ENCODE measurements around the gene ZNF217.
"Not testable (repeated sequence)": the region's sequence is repeated elsewhere in the genome, so short reads cannot be mapped to it uniquely, and the experiment has no call there.

The ZNF217 gene

DNA sequence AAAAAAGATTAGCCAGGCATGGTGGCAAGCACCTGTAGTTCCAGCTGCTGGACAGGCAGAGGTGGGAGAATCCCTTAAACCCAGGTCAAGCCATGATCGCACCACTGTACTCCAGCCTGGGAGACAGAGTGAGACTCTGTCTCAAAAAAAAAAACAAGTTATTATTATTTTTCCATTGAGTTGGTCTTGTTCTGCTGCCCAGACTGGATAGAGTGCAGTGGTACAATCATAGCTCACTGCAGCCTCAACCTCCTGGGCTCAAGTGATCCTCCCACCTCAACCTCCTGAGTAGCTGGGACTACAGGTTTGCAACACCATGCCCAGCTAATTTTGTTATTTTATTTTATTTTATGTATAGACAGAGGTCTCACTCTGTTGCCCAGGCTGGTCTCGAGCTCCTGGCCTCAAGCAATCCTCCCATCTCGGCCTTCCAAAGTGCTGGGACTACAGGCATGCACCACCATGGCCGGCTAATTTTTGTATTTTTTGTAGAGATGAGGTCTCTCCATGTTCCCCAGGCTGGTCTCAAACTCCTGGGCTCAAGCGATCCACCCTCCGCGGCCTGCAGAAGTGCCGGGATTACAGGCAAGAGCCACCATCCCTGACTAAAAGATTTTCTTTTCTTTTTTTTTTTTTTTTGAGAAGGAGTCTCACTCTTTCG lies 31.4 kb downstream of the ZNF217 start:
- not testable (repeated sequence) for DNase-seq

DNA sequence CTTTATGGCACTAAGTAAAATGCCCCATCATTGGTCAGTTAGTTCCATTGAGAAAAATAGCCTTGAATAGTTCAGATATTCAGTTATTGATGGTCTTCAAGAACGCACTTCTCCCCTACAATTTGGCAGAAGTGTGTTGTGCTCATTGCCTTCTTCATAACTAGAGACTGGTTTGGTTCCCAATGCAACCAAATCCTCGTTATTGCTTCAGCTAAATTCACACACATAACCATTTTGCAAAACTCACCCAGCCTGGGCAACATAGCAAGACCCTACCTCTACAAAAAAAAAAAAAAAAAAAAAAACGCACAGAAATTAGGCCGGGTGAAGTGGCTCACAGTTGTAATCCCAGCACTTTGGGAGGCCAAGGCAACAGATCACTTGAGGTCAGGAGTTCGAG lies 32.1 kb downstream of the ZNF217 start:
- no peak for DNase-seq

DNA sequence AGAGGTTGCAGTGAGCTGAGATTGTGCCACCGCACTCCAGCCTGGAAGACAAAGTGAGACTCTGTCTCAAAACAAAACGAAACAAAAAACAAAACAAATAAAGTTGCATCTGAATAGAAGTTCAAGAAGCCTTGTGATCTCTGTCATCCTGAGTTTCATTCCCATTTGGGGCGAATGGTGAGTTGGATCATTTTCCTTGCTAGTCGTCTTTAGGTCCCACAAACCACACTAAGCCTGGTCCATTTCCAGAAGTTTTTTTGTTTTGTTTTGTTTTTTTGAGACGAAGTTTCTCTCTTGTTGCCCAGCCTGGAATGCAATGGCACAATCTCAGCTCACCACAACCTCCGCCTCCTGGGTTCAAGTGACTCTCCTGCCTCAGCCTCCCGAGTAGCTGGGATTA lies 33.8 kb downstream of the ZNF217 start:
- DNase-seq = no peak

DNA sequence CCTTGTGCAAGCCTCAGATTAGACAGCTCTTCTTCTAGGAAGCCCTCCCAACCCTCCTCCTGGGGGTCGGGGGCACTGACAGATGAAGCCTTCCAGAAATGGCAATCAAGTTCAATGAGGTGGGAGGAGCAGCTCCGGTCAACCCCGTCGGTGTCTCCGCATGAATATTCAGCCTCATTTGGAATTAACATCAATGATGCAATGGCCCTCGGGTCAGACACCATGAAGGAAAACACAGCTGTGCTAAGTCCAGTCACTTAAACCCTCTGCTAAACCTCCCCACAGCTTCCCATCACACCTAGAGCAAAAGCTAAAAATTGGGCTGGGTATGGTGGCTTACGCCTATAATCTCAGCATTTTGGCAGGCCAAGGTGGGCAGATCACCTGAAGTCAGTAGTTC lies 36.5 kb downstream of the ZNF217 start:
- no peak for DNase-seq

DNA sequence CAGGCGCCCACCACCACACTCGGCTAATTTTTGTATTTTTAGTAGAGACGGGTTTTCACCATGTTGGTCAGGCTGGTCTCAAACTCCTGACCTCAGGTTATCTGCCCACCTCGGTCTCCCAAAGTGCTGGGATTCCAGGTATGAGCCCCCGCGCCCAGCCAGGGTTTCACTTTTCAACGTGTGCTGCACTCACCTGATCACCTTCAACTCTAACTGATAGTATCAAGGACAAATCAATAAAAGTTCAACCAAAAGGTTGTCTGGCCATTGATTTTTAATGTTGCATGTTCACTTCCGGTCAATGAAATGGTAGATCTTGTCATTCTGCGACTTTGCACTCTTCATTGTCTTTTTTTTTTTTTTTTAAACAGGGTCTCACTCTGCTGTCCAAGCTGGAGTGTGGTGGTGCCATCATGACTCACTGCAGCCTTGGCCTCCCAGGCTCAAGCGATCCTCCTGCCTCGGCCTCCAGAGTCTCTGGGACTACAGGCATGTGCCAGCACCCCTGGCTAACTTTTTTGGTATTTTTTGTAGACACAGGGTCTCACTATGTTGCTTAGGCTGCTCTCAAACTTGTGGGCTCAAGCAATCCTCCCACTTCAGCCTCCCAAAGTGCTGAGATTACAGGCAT lies 37.3 kb downstream of the ZNF217 start:
- no peak for DNase-seq

DNA sequence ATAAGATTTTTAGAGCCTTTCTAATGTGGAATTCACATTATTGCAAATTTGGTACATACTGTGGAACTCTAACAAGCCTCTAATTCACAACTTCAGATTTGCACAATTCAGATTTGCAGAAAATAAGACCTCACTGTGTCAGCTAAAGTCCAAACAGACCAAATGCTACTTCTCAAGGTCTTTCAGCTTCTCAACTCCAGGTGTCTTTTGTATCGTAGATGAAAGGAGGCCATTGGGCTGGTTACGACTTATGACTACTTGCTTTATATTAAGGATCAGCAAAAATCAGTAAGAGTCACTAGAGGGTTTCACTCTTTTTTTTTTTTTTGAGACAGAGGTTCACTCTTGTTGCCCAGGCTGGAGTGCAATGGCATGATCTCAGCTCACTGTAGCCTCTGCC lies 37.8 kb downstream of the ZNF217 start:
- no peak for DNase-seq

DNA sequence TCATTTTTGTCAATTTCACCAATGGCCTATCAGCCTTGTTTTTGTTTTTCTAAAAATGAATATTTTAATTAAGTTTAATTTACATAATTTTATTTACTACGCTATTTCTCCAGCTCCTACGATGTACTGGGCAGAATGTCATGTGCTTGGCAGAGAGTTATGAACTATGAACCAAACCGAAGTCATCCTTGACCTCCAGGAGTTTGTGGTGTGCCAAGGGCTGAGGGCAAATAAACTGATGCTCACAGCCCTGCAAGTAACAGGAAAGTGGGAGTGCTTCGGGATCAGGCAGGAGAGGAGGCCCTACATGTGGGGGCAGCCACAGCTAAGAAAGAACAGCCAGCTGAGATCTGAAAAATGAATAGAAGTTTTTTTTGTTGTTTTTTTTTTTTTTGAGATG lies 38.6 kb downstream of the ZNF217 start:
- no peak for DNase-seq

DNA sequence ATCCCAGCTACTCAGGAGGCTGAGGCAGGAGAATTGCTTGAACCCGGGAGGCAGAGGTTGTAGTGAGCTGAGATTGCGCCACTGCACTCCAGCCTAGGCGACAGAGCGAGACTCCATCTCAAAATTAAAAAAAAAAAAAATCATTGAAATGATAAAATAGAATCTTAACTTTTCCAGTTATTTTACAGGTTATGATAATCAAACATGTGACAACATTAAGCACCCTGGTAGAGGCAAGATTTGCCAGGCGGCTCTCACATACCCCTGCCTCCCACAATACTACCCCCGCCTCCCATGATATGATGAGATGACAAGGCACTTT lies 41.1 kb downstream of the ZNF217 start:
- not testable (repeated sequence) for DNase-seq

DNA sequence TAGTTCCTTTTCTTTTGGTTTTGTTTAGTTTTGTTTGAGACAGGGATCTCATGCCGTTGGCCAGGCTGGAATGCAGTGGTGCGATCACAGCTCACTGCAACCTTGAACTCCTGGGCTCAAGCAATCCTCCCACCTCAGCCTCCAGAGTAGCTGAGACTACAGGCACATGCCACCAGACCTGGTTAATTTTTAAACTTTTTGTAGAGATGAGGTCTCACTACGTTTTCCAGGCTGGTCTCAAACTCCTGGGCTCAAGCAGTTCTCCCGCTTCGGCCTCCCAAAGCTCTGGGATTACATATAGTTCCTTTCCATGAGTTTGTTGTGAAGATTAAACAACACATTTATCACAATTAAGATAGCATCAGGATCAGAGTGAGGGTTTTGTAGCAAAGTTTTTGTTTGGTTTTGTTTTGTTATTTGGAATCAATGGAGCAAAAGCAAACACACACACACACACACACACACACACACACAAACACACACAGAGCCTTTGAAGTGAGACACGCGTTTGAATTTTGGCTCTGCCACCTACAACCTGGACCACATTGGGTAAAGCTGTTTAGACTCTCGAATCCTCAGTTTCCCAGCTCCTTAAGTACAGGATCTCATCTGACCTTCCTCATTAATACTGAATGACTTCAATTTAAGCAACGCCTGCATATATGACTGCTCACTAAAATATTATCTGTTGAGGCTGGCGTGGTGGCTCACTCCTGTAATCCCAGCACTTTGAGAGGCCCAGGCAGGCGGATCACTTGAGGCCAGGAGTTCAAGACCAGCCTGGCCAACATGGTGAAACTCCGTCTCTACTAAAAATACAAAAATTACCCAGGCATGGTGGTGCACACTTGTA lies 41.7 kb downstream of the ZNF217 start:
- DNase-seq = not testable (repeated sequence)

DNA sequence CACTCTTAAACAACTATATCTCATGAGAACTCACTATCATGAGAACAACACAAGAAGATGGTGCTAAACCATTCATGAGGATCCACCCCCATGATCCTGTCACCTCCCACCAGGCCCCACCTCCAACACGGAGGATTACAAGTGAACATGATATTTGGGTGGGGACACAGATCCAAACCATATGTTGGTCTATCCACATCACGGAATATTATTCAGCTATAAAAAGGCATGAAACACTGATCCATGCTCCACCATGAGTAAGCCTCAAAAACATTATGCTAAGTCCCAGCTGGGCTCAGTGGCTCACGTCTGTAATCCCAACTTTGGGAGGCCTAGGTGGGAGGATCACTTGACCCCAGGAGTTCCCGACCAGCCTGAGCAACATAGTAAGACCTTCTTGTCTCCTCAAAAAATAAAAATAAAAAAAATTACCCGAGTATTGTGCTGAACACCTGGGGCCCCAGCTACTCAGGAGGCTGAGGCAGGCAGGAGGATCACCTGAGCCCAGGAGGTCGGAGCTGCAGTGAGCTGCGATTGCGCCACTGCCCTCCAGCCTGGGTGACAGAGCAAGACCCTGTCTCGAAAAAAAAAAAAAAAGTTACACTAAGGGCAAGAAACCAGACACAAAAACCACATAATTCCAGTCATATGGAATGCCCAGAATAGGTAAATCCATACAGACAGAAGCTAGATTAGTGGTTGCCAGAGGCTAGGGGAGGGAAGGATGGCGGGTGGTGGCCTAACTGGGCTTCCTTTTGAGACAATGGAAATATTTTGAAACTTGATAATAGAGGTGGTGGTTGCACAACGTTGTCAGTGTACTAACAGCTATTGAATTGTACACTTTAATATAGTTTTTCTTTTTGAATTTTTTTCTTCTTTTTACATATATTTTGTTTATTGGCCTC lies 43.1 kb downstream of the ZNF217 start:
- peak; percentile 35 for DNase-seq

DNA sequence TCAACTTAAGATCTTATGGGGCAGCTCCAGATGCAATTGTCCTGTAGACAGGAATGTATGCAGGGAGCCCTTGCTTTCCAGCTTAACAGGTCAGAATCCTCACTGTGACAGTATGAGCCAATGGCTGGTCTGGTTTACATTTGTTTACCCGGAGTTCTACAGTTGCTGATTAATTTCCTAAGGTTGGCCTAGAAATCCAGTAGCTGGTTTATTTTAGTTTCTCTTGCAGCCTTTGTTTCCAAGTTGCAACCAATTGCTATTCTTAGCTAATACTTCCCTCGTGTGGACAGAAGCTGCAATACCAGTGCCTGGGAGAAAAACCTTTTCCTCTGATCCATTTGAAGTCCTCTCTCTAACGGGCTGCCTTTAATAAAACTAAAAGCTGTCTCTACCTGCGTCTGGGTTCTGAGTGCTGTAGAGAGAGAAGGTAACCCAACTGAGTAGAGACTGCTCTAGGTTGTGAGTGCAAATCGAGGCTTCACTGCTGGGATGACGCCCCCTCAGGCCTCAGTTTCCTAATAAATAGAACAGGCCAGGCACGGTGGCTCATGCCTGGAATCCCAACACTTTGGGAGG lies 45.9 kb downstream of the ZNF217 start:
- peak; percentile 61 for DNase-seq

DNA sequence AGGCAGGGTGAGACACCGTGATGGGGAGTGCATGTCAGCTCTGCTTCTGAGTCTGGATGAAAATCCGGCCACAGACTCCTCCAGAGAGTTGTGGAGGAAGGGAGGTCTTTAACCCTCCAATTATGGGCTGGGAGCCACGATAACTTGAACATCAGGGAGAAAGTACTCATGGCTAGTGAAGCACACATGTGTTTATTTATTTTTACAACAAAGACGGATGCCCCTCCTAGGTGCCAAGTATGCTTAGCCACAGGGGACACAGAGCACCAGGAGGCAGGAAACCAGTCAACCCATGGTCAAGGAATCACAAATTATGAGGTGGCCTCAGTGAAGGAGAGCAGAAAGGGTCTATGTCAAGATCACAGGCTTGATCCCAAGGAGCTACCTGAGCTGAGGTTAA lies 54.1 kb downstream of the ZNF217 start:
- no peak for DNase-seq

DNA sequence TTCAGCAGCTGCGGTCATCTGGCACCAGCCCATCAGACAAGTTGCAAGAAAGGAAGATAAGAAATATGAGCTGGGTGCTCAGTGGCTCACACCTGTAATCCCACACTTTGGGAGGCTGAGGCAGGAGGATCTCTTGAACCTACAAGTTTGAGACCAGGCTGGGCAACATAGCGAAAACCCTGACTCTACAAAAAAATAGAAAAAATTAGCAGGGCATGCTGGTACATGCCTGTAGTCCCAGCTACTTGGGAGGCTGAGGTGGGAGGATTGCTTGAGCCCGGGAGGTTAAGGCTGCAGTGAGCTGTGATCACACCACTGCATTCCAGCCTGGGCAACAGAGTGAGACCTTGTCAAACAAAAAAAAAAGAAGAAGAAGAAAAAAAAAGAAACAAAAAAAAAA lies 57.3 kb downstream of the ZNF217 start:
- DNase-seq = not testable (repeated sequence)

DNA sequence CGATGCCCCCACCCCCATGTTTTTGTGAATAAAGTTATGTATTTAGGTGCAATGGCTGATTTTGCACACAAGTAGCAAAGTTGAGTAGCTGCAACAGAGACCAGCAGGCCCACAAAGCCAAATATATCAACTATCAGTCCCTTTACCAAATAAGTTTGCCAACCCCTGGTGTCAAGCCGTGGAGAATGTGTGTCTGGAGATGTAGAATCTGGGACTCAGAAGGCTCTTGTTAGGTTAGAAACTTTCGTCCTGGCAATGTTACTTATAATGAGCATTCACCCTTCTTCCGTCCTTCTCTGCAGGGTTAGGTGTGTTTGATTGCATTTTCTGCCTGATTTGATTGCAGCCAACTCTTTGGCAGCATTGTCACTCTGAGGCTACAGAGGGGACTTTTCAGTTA lies 57.8 kb downstream of the ZNF217 start:
- no peak for DNase-seq

DNA sequence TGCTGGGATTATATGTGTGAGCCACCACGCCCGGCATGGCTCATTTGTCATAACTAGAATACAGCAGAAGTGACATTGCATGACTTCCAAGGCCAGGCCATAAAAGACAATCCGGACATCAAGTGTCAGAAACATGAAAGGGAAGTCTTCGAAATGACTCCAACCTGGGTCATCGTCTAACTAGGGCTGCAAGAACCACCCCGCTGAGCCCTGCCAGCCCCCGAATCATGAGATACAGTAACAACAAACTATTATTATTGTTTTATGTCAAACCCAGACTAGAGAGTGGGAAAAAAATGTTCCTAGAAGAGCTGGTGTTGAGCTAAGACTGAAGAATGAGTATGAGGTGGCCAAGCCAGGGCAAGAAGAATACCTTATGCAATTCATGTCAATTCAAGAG lies 59.6 kb downstream of the ZNF217 start:
- no peak for DNase-seq

DNA sequence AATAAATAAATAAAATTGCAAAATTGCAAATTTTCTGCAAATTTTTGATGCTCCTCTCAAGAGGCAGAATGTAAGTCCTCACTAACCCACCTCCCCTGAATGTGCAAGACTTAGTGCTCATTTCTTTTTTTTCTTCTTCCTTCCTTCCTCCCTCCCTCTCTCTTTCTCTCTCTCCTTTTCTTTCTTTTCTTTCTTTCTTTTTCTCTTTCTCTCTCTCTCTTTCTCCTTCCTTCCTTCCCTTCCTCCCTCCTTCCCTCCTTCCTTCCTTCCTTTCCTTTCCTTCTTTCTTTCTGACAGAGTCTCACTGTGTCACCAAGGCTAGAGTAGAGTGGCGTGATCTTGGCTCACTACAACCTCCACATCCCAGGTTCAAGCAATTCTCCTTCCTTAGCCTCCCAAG lies 60.1 kb downstream of the ZNF217 start:
- DNase-seq = no peak

DNA sequence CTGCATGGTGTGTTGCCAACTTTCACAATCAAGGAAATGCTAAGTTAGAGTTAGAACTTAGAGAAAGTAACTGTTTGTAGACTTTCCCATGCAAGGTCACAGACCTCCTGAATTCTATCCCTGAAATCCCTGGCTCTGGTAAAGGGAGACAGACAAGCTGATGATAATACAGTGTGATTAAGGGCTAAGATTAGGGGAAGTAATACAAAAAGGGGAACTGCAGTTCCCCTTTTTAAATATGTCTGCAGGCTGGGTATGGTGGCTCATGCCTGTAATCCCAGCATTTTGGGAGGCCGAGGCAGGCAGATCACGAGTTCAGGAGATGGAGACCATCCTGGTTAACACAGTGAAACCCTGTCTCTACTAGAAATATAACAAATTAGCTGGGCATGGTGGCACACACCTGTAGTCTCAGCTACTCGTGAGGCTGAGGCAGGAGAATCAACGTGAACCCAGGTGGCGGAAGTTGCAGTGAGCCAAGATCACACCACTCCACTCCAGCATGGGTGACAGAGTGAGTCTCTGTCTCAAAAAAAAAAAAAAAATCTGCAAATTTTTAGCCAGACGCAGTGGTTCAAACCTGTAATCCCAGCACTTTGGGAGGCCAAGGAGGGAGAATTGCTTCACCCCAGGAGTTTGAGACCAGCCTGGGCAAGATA lies 60.9 kb downstream of the ZNF217 start:
- DNase-seq = peak; percentile 66

DNA sequence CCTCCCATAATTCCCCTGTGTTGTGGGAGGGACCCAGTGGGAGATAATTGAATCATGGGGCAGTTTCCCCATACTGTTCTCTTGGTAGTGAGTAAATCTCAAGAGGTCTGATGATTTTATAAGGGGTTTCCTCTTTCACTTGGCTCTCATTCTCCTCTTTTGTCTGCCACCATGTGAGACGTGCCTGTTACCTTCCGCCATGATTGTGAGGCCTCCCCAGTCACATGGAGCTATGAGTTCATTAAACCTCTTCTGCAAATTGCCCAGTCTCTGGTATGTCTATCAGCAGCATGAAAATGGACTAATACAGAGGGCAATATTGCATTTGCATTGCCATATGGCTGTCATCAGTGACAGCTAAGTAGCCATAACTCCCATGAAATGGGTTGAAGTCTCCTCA lies 63.2 kb downstream of the ZNF217 start:
- peak; percentile 4 for DNase-seq

DNA sequence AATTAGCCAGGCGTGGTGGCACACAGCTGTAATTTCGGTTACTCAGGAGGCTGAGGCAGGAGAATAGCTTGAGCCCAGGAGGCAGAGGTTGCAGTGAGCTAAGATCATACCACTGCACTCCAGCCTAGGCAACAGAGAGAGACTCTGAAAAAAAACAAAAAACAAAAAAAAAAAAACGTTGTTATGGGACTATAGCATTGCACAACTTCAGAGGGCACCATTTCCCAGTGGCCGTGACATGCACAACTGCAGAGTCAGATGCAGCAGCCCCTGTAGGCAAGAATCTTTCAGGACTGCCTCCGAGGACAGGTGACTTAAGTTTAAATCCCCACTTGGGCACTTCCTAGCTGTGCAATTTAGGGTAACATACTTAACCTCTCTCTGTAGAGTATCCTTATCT lies 64.0 kb downstream of the ZNF217 start:
- DNase-seq = no peak

DNA sequence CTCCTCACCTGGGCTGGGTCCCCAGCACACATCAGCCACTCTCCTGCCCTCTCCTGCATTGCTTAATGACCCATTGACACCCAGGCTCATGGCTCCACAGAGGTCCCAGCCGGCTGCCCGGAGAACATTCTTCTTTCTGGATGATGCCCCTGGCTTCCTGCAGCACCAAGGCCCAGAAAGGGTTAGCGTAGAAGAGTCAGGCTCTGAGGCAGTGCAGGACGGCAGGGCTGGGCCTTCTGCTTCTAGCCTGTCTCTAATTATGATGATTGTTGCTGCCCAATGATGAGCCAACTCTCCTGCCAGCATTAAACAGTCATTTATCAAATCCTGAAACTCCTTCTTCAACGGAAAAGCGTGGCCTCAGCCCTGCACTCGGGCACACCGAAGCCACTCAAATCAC lies 66.4 kb downstream of the ZNF217 start:
- DNase-seq = no peak

DNA sequence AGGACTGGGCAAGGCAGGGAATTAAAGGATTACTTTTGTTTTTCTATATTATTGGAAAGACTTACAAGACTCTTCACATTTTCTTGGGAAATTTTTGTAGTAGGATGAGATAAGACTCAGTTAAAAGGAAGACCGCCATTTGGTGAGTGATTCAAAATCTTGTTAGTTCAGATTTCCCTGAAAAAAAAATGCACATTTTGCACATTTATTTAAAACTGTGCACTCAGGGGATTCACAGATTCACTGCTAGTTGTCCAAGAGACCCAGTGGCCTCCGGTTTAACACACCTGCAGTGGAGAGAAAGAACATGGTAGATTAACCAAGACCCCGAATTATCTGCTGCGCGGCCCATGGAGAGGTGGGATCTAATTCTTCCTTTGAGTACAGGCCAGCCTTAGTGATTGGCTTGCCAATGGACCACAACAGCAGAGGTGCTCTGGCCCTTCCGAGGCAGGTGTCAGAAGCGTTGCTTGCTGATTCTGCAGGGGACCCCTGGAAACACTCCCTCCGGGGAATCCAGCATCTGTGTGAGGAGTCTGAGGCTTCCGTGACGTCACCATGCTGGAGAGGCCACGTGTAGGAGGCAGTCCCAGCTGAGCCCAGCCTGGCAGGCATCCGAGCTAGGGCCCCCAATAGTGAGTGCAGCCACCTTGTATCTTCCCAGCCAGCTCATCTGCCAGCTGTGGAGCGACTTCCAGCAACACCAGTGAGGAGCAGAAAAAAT lies 68.9 kb downstream of the ZNF217 start:
- no peak for DNase-seq

DNA sequence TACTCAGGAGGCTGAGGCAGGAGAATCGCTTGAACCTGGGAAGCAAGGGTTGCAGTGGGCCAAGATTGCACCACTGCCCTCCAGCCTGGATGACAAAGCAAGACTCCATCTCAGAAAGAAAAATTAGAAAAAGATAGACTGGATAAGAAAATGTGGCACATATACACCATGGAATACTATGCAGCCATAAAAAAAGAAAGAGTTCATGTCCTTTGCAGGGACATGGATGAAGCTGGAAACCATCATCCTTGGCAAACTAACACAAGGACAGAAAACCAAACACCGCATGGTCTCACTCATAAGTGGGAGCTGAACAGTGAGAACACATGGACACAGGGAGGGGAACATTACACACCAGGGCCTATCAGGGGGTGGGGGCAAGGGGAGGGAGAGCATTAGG lies 70.0 kb downstream of the ZNF217 start:
- DNase-seq = not testable (repeated sequence)
